Progenitor cell of endocrine pancreas (in vitro differentiated cells): ENCODE measurements around the gene NEU4. TPM values are rescaled to one million over a fixed set of nuclear protein-coding genes. Genes with fewer than 3 reads are reported as not detected.
"Not testable (repeated sequence)": the region's sequence is repeated elsewhere in the genome, so short reads cannot be mapped to it uniquely, and the experiment has no call there.

Experiments used
- DNase-seq: peaks from one replicate; pipeline ENCODE4 v3.0.0; 2021; ENCODE audit warnings: low spot score; ENCODE audit not compliant: unreplicated experiment
- H3K27ac Mint-ChIP-seq: 2 replicates; pipeline ENCODE4 v1.8.0; 2021; ENCODE audit warnings: mild to moderate bottlenecking, moderate library complexity, mixed read lengths
- H3K27me3 Mint-ChIP-seq: 2 replicates; pipeline ENCODE4 v1.8.0; 2021; ENCODE audit warnings: mixed read lengths
- H3K36me3 Mint-ChIP-seq: 2 replicates; pipeline ENCODE4 v1.8.0; 2022; ENCODE audit warnings: mixed read lengths; ENCODE audit not compliant: insufficient read depth
- H3K4me1 Mint-ChIP-seq: 2 replicates; pipeline ENCODE4 v1.8.0; 2021; ENCODE audit warnings: low read depth, mixed read lengths
- H3K4me3 Mint-ChIP-seq: 2 replicates; pipeline ENCODE4 v1.8.0; 2021; ENCODE audit warnings: low read depth, mild to moderate bottlenecking, moderate library complexity, mixed read lengths
- H3K9me3 Mint-ChIP-seq: 2 replicates; pipeline ENCODE4 v1.8.0; 2021; ENCODE audit warnings: low read depth, mixed read lengths
- CTCF ChIP-seq: fragments of 200-600 bp; sonication (generic); IDR thresholded peaks from one replicate; pipeline ENCODE4 v1.5.0; 2021; ENCODE audit warnings: antibody characterized with exemption, mild to moderate bottlenecking; ENCODE audit not compliant: unreplicated experiment
- total RNA-seq: library from RNA; stranded (reverse); gene quantifications from 2 replicates; pipeline ENCODE4 v1.2.1, GENCODE V29; 2021

The NEU4 gene
- total RNA-seq, 1 donor from 2014 or later = 1.3 TPM

- DNase-seq = no peak
- Mint-ChIP-seq H3K9me3 (peaks cover 33% of the 10 kb centered on the region), H3K4me1 (no peaks in the 10 kb centered on the region), H3K4me3 (no peak overlapping the region), H3K36me3 (no peaks in the 10 kb centered on the region), H3K27ac (no peak overlapping the region), H3K27me3 (no peaks in the 10 kb centered on the region)
- no peak for TF ChIP-seq CTCF
These were observed 20.4 kb upstream of the NEU4 start for GRCh38 chr2:241788572-241788971.

- not testable (repeated sequence) for H3K27me3 Mint-ChIP-seq, H3K36me3 Mint-ChIP-seq, H3K4me1 Mint-ChIP-seq, H3K27ac Mint-ChIP-seq, DNase-seq, H3K4me3 Mint-ChIP-seq
- H3K9me3 Mint-ChIP-seq = peaks cover 36% of the 10 kb centered on the region
These were observed 17.6 kb upstream of the NEU4 start for GRCh38 chr2:241791385-241791784.

GRCh38 chr2:241793385-241793784, 15.6 kb upstream of the NEU4 start:
- Mint-ChIP-seq H3K36me3 (no peaks in the 10 kb centered on the region), H3K9me3 (peaks cover 27% of the 10 kb centered on the region), H3K4me3 (no peak overlapping the region), H3K27me3 (peaks cover 2% of the 10 kb centered on the region), H3K4me1 (no peaks in the 10 kb centered on the region), H3K27ac (no peak overlapping the region)
- DNase-seq = no peak
- no peak for TF ChIP-seq CTCF

- no peaks in the 10 kb centered on the region for H3K36me3 Mint-ChIP-seq
- no peak overlapping the region for H3K27ac Mint-ChIP-seq
- peaks cover 18% of the 10 kb centered on the region for H3K9me3 Mint-ChIP-seq
- H3K4me3 Mint-ChIP-seq = no peak overlapping the region
- peaks cover 2% of the 10 kb centered on the region for H3K27me3 Mint-ChIP-seq
- TF ChIP-seq CTCF = no peak
- H3K4me1 Mint-ChIP-seq = no peaks in the 10 kb centered on the region
- DNase-seq = no peak
These were observed 14.7 kb upstream of the NEU4 start for GRCh38 chr2:241794250-241794823.

GRCh38 chr2:241795021-241795999, 13.7 kb upstream of the NEU4 start:
- Mint-ChIP-seq H3K27ac (no peak overlapping the region), H3K36me3 (no peaks in the 10 kb centered on the region), H3K27me3 (peaks cover 2% of the 10 kb centered on the region), H3K9me3 (peaks cover 13% of the 10 kb centered on the region), H3K4me1 (no peaks in the 10 kb centered on the region), H3K4me3 (no peak overlapping the region)
- DNase-seq = no peak
- TF ChIP-seq CTCF = no peak

- TF ChIP-seq CTCF = no peak
- H3K27me3 Mint-ChIP-seq = peaks cover 5% of the 10 kb centered on the region
- H3K4me3 Mint-ChIP-seq = no peak overlapping the region
- no peaks in the 10 kb centered on the region for H3K36me3 Mint-ChIP-seq
- no peaks in the 10 kb centered on the region for H3K4me1 Mint-ChIP-seq
- H3K9me3 Mint-ChIP-seq = peaks cover 5% of the 10 kb centered on the region
- H3K27ac Mint-ChIP-seq = no peak overlapping the region
- DNase-seq = no peak
These were observed 12.8 kb upstream of the NEU4 start for GRCh38 chr2:241796209-241796608.
